WI38 (cell line): ENCODE data around the gene LRBA.
A peak's percentile ranks its signal among the peaks of the same experiment; 100 is the strongest.

ENCODE experiments used
- H3K4me3 ChIP-seq: 2 replicates; pipeline ENCODE4 v1.5.1; 2011; ENCODE audit warnings: low read depth, mild to moderate bottlenecking, control low read depth, low read length
- TF ChIP-seq, protein P1 (sequence below): IDR thresholded peaks from 2 replicates; pipeline ENCODE4 v1.5.1; 2012; ENCODE audit warnings: low read depth, mild to moderate bottlenecking, control low read depth, low read length

Gene LRBA

DNA sequence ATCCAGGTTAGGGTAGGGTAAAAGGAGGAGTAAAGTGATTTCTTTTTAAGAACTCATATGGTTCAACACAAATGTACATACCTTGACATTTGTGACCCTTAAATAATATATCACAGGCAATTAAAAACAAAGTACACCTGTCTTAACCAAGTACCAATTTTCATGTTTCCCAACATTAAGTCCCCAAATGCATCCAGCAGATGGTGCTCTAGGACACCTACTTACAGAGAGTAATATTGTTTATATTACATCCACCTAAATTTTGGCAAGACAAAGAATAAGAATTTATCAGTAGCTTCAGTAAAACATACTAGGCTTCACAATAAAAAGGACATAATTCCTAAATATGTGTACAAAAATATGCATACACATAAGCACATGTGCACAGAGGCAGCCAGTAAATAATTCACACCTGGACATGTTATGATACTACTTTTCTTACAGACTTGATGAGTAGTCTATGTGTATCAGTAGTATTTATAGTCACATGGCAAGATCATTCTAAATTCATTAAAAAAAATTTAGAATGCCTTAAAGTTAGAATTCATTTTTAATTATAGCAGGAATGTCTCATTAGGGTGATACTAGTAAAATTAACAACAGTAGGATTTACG lies 717.1 kb downstream of the LRBA start:
- H3K4me3 ChIP-seq, result no peak overlapping the region
- TF ChIP-seq, protein P1, sequence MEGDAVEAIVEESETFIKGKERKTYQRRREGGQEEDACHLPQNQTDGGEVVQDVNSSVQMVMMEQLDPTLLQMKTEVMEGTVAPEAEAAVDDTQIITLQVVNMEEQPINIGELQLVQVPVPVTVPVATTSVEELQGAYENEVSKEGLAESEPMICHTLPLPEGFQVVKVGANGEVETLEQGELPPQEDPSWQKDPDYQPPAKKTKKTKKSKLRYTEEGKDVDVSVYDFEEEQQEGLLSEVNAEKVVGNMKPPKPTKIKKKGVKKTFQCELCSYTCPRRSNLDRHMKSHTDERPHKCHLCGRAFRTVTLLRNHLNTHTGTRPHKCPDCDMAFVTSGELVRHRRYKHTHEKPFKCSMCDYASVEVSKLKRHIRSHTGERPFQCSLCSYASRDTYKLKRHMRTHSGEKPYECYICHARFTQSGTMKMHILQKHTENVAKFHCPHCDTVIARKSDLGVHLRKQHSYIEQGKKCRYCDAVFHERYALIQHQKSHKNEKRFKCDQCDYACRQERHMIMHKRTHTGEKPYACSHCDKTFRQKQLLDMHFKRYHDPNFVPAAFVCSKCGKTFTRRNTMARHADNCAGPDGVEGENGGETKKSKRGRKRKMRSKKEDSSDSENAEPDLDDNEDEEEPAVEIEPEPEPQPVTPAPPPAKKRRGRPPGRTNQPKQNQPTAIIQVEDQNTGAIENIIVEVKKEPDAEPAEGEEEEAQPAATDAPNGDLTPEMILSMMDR, result peak; percentile 40; the same call in 1 of the 2 replicates

DNA sequence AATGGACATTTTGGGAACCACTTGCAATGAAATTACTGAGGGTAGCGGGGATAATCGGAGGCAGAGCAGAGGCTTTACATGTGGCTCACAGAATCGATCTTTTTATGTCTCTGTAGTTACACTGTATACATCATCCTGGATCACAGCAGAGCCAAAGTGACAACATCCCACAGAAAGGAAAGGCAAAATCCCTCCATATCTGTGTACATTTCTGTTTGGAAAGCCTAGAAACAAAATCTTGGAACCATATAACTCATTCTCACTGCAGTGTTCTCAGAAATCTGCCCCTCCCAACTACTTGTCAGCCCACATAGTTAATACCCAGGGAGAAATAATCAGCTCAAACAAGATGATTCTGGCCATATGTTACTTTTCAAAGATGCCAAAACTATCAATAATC lies 725.2 kb downstream of the LRBA start:
- no peak overlapping the region for H3K4me3 ChIP-seq
- TF ChIP-seq, protein P1, result no peak

DNA sequence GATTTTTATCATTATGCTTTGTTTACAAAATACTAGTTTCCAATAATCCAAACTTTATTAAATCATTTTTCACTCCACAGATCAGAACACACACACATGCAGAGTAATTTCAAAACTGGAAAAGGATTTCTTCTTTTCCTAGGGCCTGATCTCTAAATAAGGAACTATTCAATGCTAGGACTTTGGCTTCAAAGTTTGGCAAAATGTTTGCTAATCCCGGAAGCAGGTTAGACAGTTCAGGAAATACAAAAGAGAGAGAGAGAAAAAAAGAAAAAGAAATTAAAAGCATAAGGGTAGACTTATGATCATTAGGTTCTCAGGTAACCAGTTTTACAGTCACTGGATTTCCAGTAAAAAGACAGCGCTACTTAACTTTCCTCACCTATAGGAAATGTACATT lies 725.9 kb downstream of the LRBA start:
- TF ChIP-seq, protein P1, result no peak
- H3K4me3 ChIP-seq, result no peak overlapping the region

DNA sequence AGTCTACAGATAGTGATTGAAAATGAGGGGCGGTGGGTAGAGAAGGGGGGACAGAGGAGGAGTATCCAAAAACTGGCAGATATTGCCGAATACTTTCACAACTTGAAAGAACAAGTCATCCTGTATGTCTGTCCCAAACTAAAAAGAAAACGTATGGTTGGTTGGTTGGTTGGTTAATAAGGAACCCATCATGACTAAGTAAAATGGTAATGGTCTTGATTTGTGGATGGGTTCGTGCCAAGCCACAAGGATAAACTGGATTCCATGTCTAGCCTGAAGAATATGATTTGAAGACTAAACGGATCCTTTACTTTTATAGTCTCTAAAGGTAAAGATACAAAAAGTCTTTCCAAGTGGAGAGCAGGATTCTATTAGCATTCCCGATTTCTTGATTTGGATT lies 728.4 kb downstream of the LRBA start:
- TF ChIP-seq, protein P1, result no peak
- no peak overlapping the region for H3K4me3 ChIP-seq

DNA sequence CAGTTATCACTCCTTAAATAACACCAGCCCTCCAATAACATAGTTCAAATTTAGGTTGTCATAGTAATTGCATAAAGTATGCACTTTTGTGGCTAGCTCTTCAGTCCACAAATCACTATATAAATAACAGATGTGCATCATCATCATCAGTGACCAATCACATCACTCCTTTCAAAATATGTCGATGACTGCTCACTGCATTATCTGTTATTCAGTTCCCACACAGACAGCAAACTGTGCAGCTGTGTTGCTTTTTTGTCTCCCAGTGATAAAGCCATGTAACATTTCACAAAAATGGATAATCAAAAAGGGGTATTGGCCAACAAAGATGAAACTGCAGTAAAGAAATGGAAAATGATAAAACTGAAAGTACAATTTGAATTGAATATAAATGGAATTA lies 731.4 kb downstream of the LRBA start:
- no peak overlapping the region for H3K4me3 ChIP-seq
- TF ChIP-seq, protein P1, result no peak

DNA sequence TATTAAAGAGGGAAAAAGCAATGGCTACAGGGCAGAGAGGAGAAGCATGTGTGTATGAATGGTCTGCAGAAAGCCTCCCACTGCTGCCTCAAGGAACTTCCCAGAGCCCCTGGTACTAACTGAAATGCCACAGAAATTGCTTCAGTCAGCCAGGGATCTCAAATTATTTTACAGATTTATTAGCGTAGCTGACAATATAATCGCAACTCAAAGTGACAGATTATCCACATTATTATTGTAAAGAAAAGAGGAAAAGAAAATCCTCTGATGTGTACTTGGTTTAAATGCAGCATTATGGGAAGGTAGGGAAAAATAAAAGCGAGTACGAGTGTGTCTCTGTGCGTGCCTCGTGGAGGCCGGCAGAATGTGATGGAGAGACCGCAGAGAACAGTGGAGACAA lies 734.1 kb downstream of the LRBA start:
- no peak overlapping the region for H3K4me3 ChIP-seq
- TF ChIP-seq, protein P1, result no peak

DNA sequence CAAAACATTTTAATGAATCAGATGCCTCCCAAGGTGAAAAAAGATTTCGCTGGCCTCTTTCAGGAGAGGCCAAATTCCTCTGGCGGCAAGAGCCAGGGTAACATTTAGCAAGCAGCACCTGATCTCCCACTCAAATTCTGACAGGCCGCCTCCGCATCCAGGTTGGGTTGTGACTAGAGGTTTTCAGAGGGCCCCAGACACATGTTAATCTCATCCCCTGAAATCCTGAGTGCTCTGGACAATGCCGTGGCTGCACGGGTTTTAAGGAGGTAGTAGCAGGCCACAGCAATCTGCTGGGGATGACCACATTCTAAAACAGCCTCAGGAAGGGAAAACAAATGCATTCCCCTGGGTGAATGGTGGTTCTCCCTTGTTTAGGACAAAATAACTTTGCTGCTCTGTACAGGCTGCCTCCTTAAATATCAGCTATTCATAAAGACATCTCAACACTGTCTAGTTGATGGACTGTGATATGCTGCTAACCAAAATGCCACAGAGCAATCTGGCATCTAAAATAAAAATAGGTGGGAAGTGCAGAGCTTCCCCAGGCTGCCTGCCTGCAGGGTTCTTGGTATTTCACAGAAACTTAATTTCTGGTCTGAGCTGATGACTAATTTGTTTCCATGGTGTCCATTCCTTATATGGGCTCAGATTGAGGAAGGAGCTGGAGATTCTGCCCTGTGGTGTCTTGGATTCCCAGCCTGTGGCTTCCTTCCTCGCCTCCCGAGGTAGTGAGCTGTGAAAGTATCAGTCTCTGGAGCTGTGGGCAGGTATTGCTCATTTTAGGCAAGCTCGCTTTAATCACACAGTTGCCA lies 734.8 kb downstream of the LRBA start:
- TF ChIP-seq, protein P1, result no peak
- H3K4me3 ChIP-seq, result no peak overlapping the region
